Measurements from ENCODE around the gene INTS7.

DNA sequence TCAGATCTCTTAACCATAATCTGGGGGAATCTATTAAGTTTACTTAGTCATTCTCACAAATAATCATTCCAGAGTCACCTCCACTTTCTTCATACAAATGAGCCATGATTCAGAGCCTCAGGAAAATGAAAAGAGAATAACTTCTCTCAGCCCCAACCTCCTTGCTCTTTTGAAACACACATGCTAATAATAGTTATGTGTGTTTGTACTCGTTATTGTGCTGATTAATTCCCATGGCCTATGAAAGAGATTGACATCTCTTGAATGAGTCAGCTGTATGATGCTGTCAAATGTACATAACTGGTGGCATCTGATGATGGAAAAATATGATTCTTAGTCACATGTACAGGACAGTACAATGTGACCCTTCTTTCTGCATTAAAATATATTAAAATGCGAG is 41.7 kb upstream of the INTS7 start:
- TF ChIP-seq POLR2AphosphoS5 (IDR thresholded peaks at IDR 0.05; ENCODE audit: low read depth, low read length) (no peak), TAF1 (IDR thresholded peaks at IDR 0.05; ENCODE audit: borderline replicate concordance, insufficient read depth, low read length) (no peak)
